HEK293 (cell line): Measurements from ENCODE around the gene CRYZ.

Experiments used
- GFI1B ChIP-seq: fragments of 450-650 bp; formaldehyde crosslinking; IDR thresholded peaks from 2 replicates; pipeline ENCODE4 v1.5.1; 2016; ENCODE audit warnings: missing biosample characterization, missing genetic modification characterization
- KLF10 ChIP-seq: fragments of 450-650 bp; IDR thresholded peaks from 2 replicates; pipeline ENCODE4 v1.5.1; 2018; ENCODE audit warnings: missing biosample characterization, mild to moderate bottlenecking, missing genetic modification characterization
- PBX3 ChIP-seq: sonication (generic); formaldehyde crosslinking; IDR thresholded peaks from 2 replicates; pipeline ENCODE4 v1.8.1; 2022; ENCODE audit warnings: mild to moderate bottlenecking, moderate library complexity, missing genetic modification reagents
- PRDM6 ChIP-seq: fragments of 450-650 bp; formaldehyde crosslinking; IDR thresholded peaks from 2 replicates; pipeline ENCODE4 v1.5.1; 2017; ENCODE audit warnings: missing biosample characterization, missing genetic modification characterization
- REPIN1 ChIP-seq: fragments of 450-650 bp; formaldehyde crosslinking; IDR thresholded peaks from 2 replicates; pipeline ENCODE4 v1.5.1; 2017; ENCODE audit warnings: missing biosample characterization, missing genetic modification characterization, low read depth
- TRIM28 ChIP-seq: IDR thresholded peaks from 2 replicates; pipeline ENCODE4 v1.6.1; 2011; ENCODE audit warnings: low read length, control low read depth, borderline replicate concordance
- YY1 ChIP-seq: fragments of 450-650 bp; formaldehyde crosslinking; IDR thresholded peaks from 2 replicates; pipeline ENCODE4 v1.5.1; 2018; ENCODE audit warnings: missing biosample characterization, missing genetic modification characterization
- ZBTB8A ChIP-seq: fragments of 450-650 bp; formaldehyde crosslinking; IDR thresholded peaks from 2 replicates; pipeline ENCODE4 v1.5.1; 2016; ENCODE audit warnings: missing biosample characterization, missing genetic modification characterization
- ZEB2 ChIP-seq: fragments of 450-650 bp; formaldehyde crosslinking; IDR thresholded peaks from 2 replicates; pipeline ENCODE4 v1.5.1; 2016; ENCODE audit warnings: missing biosample characterization, missing genetic modification characterization
- ZNF133 ChIP-seq: fragments of 450-650 bp; formaldehyde crosslinking; IDR thresholded peaks from 2 replicates; pipeline ENCODE4 v1.5.1; 2016; ENCODE audit warnings: missing biosample characterization, missing genetic modification characterization
- ZNF146 ChIP-seq: fragments of 450-650 bp; formaldehyde crosslinking; IDR thresholded peaks from 2 replicates; pipeline ENCODE4 v1.5.1; 2016; ENCODE audit warnings: missing biosample characterization, missing genetic modification characterization
- ZNF148 ChIP-seq: fragments of 450-650 bp; formaldehyde crosslinking; IDR thresholded peaks from 2 replicates; pipeline ENCODE4 v1.5.0; 2017; ENCODE audit warnings: missing biosample characterization, missing genetic modification characterization, borderline replicate concordance
- ZNF155 ChIP-seq: fragments of 450-650 bp; formaldehyde crosslinking; IDR thresholded peaks from 2 replicates; pipeline ENCODE4 v1.5.1; 2016; ENCODE audit warnings: missing biosample characterization, missing genetic modification characterization
- ZNF169 ChIP-seq: fragments of 450-650 bp; formaldehyde crosslinking; IDR thresholded peaks from 2 replicates; pipeline ENCODE4 v1.5.1; 2016; ENCODE audit warnings: missing biosample characterization, missing genetic modification characterization
- ZNF184 ChIP-seq: fragments of 450-650 bp; IDR thresholded peaks from 2 replicates; pipeline ENCODE4 v1.5.1; 2018; ENCODE audit warnings: missing biosample characterization, mild to moderate bottlenecking, missing genetic modification characterization
- ZNF214 ChIP-seq: fragments of 450-650 bp; formaldehyde crosslinking; IDR thresholded peaks from 2 replicates; pipeline ENCODE4 v1.5.1; 2017; ENCODE audit warnings: missing biosample characterization, mild to moderate bottlenecking, missing genetic modification characterization, borderline replicate concordance
- ZNF37A ChIP-seq: fragments of 450-650 bp; IDR thresholded peaks from 2 replicates; pipeline ENCODE4 v1.5.1; 2018; ENCODE audit warnings: missing biosample characterization, missing genetic modification characterization
- ZNF391 ChIP-seq: fragments of 450-650 bp; formaldehyde crosslinking; IDR thresholded peaks from 2 replicates; pipeline ENCODE4 v1.5.1; 2016; ENCODE audit warnings: low read depth, missing biosample characterization, missing genetic modification characterization, borderline replicate concordance
- ZNF423 ChIP-seq: fragments of 450-650 bp; formaldehyde crosslinking; IDR thresholded peaks from 2 replicates; pipeline ENCODE4 v1.5.1; 2016; ENCODE audit warnings: missing biosample characterization, missing genetic modification characterization
- ZNF426 ChIP-seq: fragments of 450-650 bp; formaldehyde crosslinking; IDR thresholded peaks from 2 replicates; pipeline ENCODE4 v1.5.1; 2017; ENCODE audit warnings: missing biosample characterization, missing genetic modification characterization, mild to moderate bottlenecking, inconsistent platforms, moderate library complexity
- ZNF560 ChIP-seq: fragments of 450-650 bp; formaldehyde crosslinking; IDR thresholded peaks from 2 replicates; pipeline ENCODE4 v1.5.1; 2017; ENCODE audit warnings: missing biosample characterization, missing genetic modification characterization, borderline replicate concordance
- ZNF580 ChIP-seq: fragments of 450-650 bp; formaldehyde crosslinking; IDR thresholded peaks from 2 replicates; pipeline ENCODE4 v1.5.1; 2016; ENCODE audit warnings: missing biosample characterization, missing genetic modification characterization
- ZNF624 ChIP-seq: fragments of 450-650 bp; formaldehyde crosslinking; IDR thresholded peaks from 2 replicates; pipeline ENCODE4 v1.5.1; 2017; ENCODE audit warnings: missing biosample characterization, missing genetic modification characterization
- ZNF785 ChIP-seq: fragments of 450-650 bp; formaldehyde crosslinking; IDR thresholded peaks from 2 replicates; pipeline ENCODE4 v1.5.1; 2016; ENCODE audit warnings: missing biosample characterization, missing genetic modification characterization
- ZSCAN30 ChIP-seq: fragments of 450-650 bp; IDR thresholded peaks from 2 replicates; pipeline ENCODE4 v1.5.1; 2018; ENCODE audit warnings: missing biosample characterization, mild to moderate bottlenecking, missing genetic modification characterization, moderate library complexity
- ZXDB ChIP-seq: fragments of 450-650 bp; formaldehyde crosslinking; IDR thresholded peaks from 2 replicates; pipeline ENCODE4 v1.5.1; 2016; ENCODE audit warnings: missing biosample characterization, missing genetic modification characterization
- TF ChIP-seq, protein P1 (sequence below): fragments of 450-650 bp; formaldehyde crosslinking; IDR thresholded peaks from 2 replicates; pipeline ENCODE4 v1.5.1; 2016; ENCODE audit warnings: missing biosample characterization, missing genetic modification characterization
- TF ChIP-seq, protein P2 (sequence below): fragments of 450-650 bp; formaldehyde crosslinking; IDR thresholded peaks from 2 replicates; pipeline ENCODE4 v1.5.1; 2016; ENCODE audit warnings: missing biosample characterization, missing genetic modification characterization
- TF ChIP-seq, protein P3 (sequence below): fragments of 450-650 bp; formaldehyde crosslinking; IDR thresholded peaks from 2 replicates; pipeline ENCODE4 v1.5.1; 2016; ENCODE audit warnings: missing biosample characterization, missing genetic modification characterization

Gene CRYZ

GRCh38 chr1:74732960-74733603, at the start of gene CRYZ, which contains the start of gene TYW3 (continued):
- TF ChIP-seq ZNF391 (tag by site-specific recombination) (0 out of 2 replicates have a peak, but pooled peaks have one; percentile 40), ZNF423 (tag by site-specific recombination) (no peak), REPIN1 (tag by site-specific recombination) (no peak), ZXDB (peak; percentile 89), ZEB2 (tag by site-specific recombination) (peak; percentile 68; the same call in 1 of the 2 replicates), PBX3 (CRISPR knock-in tag) (no peak), ZBTB8A (peak; percentile 76), ZNF560 (tag by site-specific recombination) (no peak), YY1 (tag by site-specific recombination) (peak; percentile 98), ZNF580 (tag by site-specific recombination) (peak; percentile 38; the same call in 1 of the 2 replicates), PRDM6 (no peak), ZNF155 (no peak), ZNF169 (tag by site-specific recombination) (no peak), ZNF37A (tag by site-specific recombination) (no peak), TRIM28 (peak; percentile 39; the same call in 1 of the 2 replicates), ZNF214 (tag by site-specific recombination) (no peak), KLF10 (tag by site-specific recombination) (peak; percentile 47), ZNF785 (no peak), ZNF184 (no peak), ZNF426 (tag by site-specific recombination) (no peak), ZNF148 (tag by site-specific recombination) (no peak), ZSCAN30 (tag by site-specific recombination) (peak; percentile 41; the same call in 1 of the 2 replicates), ZNF146 (tag by site-specific recombination) (no peak), ZNF133 (tag by site-specific recombination) (no peak), ZNF624 (tag by site-specific recombination) (no peak), GFI1B (tag by site-specific recombination) (no peak)
- TF ChIP-seq, protein P1, sequence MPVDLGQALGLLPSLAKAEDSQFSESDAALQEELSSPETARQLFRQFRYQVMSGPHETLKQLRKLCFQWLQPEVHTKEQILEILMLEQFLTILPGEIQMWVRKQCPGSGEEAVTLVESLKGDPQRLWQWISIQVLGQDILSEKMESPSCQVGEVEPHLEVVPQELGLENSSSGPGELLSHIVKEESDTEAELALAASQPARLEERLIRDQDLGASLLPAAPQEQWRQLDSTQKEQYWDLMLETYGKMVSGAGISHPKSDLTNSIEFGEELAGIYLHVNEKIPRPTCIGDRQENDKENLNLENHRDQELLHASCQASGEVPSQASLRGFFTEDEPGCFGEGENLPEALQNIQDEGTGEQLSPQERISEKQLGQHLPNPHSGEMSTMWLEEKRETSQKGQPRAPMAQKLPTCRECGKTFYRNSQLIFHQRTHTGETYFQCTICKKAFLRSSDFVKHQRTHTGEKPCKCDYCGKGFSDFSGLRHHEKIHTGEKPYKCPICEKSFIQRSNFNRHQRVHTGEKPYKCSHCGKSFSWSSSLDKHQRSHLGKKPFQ (tag by site-specific recombination) = no peak
- TF ChIP-seq, protein P2, sequence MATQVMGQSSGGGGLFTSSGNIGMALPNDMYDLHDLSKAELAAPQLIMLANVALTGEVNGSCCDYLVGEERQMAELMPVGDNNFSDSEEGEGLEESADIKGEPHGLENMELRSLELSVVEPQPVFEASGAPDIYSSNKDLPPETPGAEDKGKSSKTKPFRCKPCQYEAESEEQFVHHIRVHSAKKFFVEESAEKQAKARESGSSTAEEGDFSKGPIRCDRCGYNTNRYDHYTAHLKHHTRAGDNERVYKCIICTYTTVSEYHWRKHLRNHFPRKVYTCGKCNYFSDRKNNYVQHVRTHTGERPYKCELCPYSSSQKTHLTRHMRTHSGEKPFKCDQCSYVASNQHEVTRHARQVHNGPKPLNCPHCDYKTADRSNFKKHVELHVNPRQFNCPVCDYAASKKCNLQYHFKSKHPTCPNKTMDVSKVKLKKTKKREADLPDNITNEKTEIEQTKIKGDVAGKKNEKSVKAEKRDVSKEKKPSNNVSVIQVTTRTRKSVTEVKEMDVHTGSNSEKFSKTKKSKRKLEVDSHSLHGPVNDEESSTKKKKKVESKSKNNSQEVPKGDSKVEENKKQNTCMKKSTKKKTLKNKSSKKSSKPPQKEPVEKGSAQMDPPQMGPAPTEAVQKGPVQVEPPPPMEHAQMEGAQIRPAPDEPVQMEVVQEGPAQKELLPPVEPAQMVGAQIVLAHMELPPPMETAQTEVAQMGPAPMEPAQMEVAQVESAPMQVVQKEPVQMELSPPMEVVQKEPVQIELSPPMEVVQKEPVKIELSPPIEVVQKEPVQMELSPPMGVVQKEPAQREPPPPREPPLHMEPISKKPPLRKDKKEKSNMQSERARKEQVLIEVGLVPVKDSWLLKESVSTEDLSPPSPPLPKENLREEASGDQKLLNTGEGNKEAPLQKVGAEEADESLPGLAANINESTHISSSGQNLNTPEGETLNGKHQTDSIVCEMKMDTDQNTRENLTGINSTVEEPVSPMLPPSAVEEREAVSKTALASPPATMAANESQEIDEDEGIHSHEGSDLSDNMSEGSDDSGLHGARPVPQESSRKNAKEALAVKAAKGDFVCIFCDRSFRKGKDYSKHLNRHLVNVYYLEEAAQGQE (tag by site-specific recombination) = peak; percentile 16; the same call in 1 of the 2 replicates
- TF ChIP-seq, protein P3, sequence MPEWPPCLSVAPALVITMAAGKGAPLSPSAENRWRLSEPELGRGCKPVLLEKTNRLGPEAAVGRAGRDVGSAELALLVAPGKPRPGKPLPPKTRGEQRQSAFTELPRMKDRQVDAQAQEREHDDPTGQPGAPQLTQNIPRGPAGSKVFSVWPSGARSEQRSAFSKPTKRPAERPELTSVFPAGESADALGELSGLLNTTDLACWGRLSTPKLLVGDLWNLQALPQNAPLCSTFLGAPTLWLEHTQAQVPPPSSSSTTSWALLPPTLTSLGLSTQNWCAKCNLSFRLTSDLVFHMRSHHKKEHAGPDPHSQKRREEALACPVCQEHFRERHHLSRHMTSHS (tag by site-specific recombination) = no peak
